ENCODE measurements around the gene PLPP4. TPM values are rescaled to one million over a fixed set of nuclear protein-coding genes. Genes with fewer than 3 reads are reported as not detected.

PLPP4 gene
- total and polyA plus RNA-seq, 2 donors (not counting 1 experiment from before 2014, with no cell fraction given): 0.22 to 1.2 TPM

DNA sequence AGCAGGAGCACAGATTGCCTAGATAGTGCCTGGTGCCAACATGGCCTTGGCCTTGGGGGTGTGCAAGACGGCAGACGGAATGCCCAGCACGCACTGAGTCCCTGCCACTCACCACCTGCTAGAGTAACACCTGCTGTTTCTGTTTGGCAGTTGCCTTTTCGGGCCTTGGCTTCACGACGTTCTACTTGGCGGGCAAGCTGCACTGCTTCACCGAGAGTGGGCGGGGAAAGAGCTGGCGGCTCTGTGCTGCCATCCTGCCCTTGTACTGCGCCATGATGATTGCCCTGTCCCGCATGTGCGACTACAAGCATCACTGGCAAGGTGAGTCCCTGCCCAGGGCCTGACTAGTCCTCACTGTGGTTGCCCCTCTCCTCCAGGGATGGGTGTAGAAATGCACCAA is 118.0 kb downstream of the PLPP4 start:
- H3K79me2 ChIP-seq (ENCODE audit: control insufficient read depth, insufficient read depth, low read length): no peaks in the 10 kb centered on the region
- TF ChIP-seq, protein P1, sequence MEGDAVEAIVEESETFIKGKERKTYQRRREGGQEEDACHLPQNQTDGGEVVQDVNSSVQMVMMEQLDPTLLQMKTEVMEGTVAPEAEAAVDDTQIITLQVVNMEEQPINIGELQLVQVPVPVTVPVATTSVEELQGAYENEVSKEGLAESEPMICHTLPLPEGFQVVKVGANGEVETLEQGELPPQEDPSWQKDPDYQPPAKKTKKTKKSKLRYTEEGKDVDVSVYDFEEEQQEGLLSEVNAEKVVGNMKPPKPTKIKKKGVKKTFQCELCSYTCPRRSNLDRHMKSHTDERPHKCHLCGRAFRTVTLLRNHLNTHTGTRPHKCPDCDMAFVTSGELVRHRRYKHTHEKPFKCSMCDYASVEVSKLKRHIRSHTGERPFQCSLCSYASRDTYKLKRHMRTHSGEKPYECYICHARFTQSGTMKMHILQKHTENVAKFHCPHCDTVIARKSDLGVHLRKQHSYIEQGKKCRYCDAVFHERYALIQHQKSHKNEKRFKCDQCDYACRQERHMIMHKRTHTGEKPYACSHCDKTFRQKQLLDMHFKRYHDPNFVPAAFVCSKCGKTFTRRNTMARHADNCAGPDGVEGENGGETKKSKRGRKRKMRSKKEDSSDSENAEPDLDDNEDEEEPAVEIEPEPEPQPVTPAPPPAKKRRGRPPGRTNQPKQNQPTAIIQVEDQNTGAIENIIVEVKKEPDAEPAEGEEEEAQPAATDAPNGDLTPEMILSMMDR (conservative IDR thresholded peaks at IDR 0.05 in 1 of 2, IDR thresholded peaks at IDR 0.05 in 1 of 2; ENCODE audit: low read depth in 1 of 2, low read length in 2 of 2): no peak
- TF ChIP-seq EZH2 (IDR thresholded peaks at IDR 0.05; ENCODE audit: low read length, missing control alignments): no peak

DNA sequence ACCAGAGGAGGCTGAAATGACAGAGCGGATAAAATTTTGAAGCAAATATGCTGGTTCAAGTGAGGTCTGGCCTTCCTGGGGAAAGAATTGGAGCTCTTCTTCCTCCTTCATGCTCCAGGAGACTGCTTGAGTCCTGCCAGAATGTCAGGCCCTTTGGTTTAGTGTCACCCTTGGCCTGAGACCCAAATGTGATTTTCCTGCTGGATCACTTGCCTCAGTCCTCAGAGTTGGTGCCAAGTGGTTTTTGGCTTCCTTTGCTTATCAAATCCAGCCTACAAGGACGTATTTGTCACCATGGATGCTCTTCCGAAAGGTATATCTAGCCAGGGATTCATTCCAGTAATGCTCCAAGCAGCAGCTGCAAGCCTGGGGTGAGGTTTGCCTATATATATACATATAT is 118.4 kb downstream of the PLPP4 start:
- no peaks in the 10 kb centered on the region for H3K79me2 ChIP-seq (ENCODE audit: control insufficient read depth, insufficient read depth, low read length)
- H3K4me1 ChIP-seq (ENCODE audit: control insufficient read depth, extremely low read depth, insufficient read depth, low read length): no peaks in the 10 kb centered on the region
- H3K27me3 ChIP-seq (ENCODE audit: control insufficient read depth, insufficient read depth, low read length): no peaks in the 10 kb centered on the region
- H3K9ac ChIP-seq (ENCODE audit: insufficient read depth, low read length): no peak overlapping the region
- no peaks in the 10 kb centered on the region for H4K20me1 ChIP-seq (ENCODE audit: control insufficient read depth, extremely low read depth, insufficient read depth, low read length)
- no peak for TF ChIP-seq EZH2 (IDR thresholded peaks at IDR 0.05; ENCODE audit: low read length, missing control alignments)
- H3K36me3 ChIP-seq (ENCODE audit: control insufficient read depth, insufficient read depth, low read length): no peaks in the 10 kb centered on the region
- H3K4me3 ChIP-seq (replicated peaks in 1 of 4; ENCODE audit: control extremely low read depth in 1 of 4, insufficient read depth in 1 of 4, low read depth in 3 of 4, low read length in 4 of 4): no peak overlapping the region
- no peak overlapping the region for H3K27ac ChIP-seq (ENCODE audit: insufficient read depth, low read length)
- no peaks in the 10 kb centered on the region for H3K9me3 ChIP-seq (ENCODE audit: control insufficient read depth, insufficient read depth, low read depth, low read length)
- H2AFZ ChIP-seq (ENCODE audit: low read length): no peak overlapping the region
- H3K4me2 ChIP-seq (ENCODE audit: extremely low read depth, insufficient read depth, low read length): no peak overlapping the region
- DNase-seq (ENCODE audit: low read depth in 2 of 2): no peak

More for the DNA sequence above, 118.0 kb downstream of the PLPP4 start:
- Histone ChIP-seq H3K9me3 (ENCODE audit: control insufficient read depth, insufficient read depth, low read depth, low read length) (no peaks in the 10 kb centered on the region), H3K4me3 (replicated peaks in 1 of 4; ENCODE audit: control extremely low read depth in 1 of 4, insufficient read depth in 1 of 4, low read depth in 3 of 4, low read length in 4 of 4) (no peak overlapping the region), H4K20me1 (ENCODE audit: control insufficient read depth, extremely low read depth, insufficient read depth, low read length) (no peaks in the 10 kb centered on the region), H3K27ac (ENCODE audit: insufficient read depth, low read length) (no peak overlapping the region), H3K36me3 (ENCODE audit: control insufficient read depth, insufficient read depth, low read length) (no peaks in the 10 kb centered on the region), H3K4me1 (ENCODE audit: control insufficient read depth, extremely low read depth, insufficient read depth, low read length) (no peaks in the 10 kb centered on the region), H3K4me2 (ENCODE audit: extremely low read depth, insufficient read depth, low read length) (no peak overlapping the region), H2AFZ (ENCODE audit: low read length) (no peak overlapping the region), H3K9ac (ENCODE audit: insufficient read depth, low read length) (no peak overlapping the region), H3K27me3 (ENCODE audit: control insufficient read depth, insufficient read depth, low read length) (no peaks in the 10 kb centered on the region)
- no peak for DNase-seq (ENCODE audit: low read depth in 2 of 2)

- no peaks in the 10 kb centered on the region for H3K36me3 ChIP-seq (ENCODE audit: control insufficient read depth, insufficient read depth, low read length)
- DNase-seq (ENCODE audit: low read depth in 2 of 2): peak in 1 of 2 donors; percentile 27
Measured at GRCh38 chr10:120578134-120578533, 121.1 kb downstream of the PLPP4 start.

More at GRCh38 chr10:120578134-120578533, 121.1 kb downstream of the PLPP4 start:
- Histone ChIP-seq H3K27me3 (ENCODE audit: control insufficient read depth, insufficient read depth, low read length) (no peaks in the 10 kb centered on the region), H3K27ac (ENCODE audit: insufficient read depth, low read length) (no peak overlapping the region), H3K4me3 (replicated peaks in 1 of 4; ENCODE audit: control extremely low read depth in 1 of 4, insufficient read depth in 1 of 4, low read depth in 3 of 4, low read length in 4 of 4) (no peak overlapping the region), H3K9me3 (ENCODE audit: control insufficient read depth, insufficient read depth, low read depth, low read length) (no peaks in the 10 kb centered on the region), H3K79me2 (ENCODE audit: control insufficient read depth, insufficient read depth, low read length) (no peaks in the 10 kb centered on the region), H3K9ac (ENCODE audit: insufficient read depth, low read length) (no peak overlapping the region), H2AFZ (ENCODE audit: low read length) (no peak overlapping the region), H3K4me1 (ENCODE audit: control insufficient read depth, extremely low read depth, insufficient read depth, low read length) (no peaks in the 10 kb centered on the region), H4K20me1 (ENCODE audit: control insufficient read depth, extremely low read depth, insufficient read depth, low read length) (no peaks in the 10 kb centered on the region), H3K4me2 (ENCODE audit: extremely low read depth, insufficient read depth, low read length) (no peak overlapping the region)
- TF ChIP-seq, protein P1 (conservative IDR thresholded peaks at IDR 0.05 in 1 of 2, IDR thresholded peaks at IDR 0.05 in 1 of 2; ENCODE audit: low read depth in 1 of 2, low read length in 2 of 2): no peak
- no peak for TF ChIP-seq EZH2 (IDR thresholded peaks at IDR 0.05; ENCODE audit: low read length, missing control alignments)

All from fibroblast of lung (primary cell).